HG02840 (cell line): ENCODE results near the gene FGD5.

Experiments
- ATAC-seq: cut with Tn5 transposase; IDR thresholded peaks from one replicate; pipeline ENCODE4 v1.9.1; 2021; ENCODE audit warnings: mild to moderate bottlenecking, moderate library complexity, moderate number of reproducible peaks; ENCODE audit not compliant: unreplicated experiment, low FRiP score

Gene FGD5

DNA sequence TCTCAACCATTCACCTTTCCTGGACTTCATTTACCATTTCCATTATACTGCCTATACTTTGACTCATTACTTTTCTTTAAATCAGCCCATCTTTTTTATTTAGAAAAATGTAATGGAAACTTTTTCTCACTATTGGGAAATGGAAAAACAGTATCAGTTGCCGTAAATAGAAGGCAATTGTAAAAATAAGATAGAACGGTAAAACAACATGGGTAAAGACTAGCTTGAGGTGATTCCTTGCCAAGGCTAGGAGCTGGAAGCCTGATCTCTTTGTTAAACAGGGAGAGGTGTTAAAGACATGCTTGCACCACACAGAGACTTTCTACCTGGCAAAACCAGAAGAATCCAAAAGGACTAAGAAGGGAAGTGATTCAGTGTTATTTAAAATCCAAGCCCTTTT lies 5.9 kb downstream of the FGD5 start:
- ATAC-seq, result no peak

- no peak for ATAC-seq
Measured at GRCh38 chr3:14826069-14826468, 7.3 kb downstream of the FGD5 start.

DNA sequence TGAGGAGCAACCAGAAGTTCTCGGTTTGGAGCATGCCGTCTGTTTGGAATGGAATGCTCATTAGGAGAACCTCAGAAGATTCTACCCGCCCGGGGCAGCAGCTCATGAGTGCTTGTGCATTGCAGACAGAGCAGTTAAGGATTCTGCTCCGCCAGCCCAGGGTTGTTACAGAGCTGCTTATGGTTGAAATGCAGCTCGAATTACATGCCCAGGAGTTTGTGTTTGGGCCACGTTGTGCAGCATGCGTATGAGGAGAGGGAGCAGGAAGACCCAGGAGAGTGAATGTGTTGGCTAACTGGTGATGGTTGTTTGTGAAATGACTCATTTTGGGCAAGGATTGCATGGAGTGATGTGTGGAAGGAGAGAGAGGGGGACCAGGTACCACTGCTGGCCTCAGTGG lies 9.0 kb downstream of the FGD5 start:
- ATAC-seq, result no peak

DNA sequence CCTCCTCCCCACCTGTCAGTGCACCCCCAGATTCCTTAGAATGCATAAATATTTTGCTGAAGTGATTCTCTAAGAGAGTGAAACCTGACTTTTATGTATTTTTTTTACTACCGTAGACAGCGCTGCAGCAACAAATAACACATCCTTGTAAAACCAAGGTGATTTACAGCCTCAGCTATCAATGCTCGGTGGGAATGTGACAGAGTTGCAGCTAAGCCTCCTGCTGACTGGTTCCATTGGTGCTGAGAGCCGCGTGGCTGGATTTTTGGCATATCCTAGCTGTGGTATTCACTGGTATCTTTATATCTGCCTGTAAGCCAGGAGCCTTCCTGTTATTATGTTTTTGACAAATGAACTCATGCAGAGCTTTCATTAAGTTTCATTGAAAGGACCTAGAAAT lies 11.0 kb downstream of the FGD5 start:
- ATAC-seq, result no peak

DNA sequence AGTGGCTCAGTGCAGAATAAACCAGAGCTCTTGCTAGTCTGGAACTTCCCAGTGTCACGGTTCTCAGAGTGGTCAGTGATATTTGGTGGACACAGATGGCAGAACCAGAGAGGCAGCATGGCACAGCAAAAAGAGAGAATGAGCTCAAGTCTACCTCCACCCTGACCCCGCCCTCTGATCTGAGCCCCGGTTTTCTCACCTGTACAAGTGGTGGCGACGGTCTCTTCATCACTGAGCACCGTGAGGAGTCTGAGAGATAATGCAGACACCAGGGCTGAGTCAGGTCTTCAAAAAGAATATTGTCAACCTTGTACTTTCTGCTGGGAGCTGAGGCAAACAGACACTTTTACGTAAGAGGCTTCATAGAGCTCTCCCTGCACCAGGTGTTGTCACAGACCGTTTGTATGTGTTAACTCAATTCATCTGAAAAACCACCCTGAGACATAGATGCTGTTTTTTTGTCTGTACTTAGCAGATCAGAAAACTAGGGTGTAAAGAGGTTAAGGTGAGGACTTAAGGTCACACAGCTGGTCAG lies 13.2 kb downstream of the FGD5 start:
- ATAC-seq, result no peak

GRCh38 chr3:14832975-14833722 lies 14.4 kb downstream of the FGD5 start:
- no peak for ATAC-seq

DNA sequence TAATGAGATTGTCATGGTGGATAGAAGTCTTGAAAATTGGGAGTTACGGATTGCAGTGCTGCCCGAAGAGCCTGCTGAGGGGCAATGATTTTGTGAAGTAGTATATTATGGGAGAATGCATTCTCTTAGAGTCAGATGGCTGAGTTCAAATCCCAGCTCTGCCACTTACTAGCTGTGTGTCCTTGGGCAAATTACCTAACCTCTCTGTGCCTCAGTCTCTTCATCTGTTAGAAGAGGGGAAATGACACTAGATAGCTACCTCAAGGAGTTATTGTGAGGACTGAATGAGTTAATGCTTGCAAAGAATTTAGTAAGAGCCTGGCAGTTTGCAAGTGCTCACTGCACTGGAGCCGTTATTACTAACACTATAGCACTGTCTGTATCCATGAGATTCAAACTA lies 15.4 kb downstream of the FGD5 start:
- ATAC-seq, result no peak

DNA sequence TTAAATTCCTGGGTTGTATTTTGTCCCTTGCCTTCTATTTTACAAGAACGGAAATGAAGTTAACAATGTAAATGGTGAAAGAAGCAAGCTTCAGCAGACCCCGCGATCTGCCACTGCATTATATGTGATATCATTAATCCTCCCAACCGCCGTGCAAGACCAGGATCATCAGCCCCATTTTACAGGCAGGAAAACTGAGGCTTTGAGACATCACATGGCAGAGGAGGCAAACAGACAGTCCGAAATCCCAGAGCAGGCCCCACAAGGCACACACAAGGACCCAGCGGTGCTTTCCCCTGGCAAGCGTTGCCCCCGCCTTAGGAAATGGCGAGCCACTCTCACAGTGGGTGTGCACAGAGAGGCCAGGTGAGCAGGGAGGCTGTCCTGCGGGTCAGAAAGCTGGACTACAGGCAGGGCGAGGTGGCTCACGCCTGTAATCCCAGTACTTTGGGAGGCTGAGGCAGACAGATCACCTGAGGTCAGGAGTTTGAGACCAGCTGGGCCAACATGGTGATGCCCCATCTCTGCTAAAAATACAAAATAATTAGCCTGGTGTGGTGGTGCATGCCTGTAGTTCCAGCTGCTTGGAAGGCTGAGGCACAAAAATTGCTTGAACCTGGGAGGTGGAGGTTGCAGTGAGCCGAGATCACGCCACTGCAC lies 16.2 kb downstream of the FGD5 start:
- ATAC-seq, result no peak

DNA sequence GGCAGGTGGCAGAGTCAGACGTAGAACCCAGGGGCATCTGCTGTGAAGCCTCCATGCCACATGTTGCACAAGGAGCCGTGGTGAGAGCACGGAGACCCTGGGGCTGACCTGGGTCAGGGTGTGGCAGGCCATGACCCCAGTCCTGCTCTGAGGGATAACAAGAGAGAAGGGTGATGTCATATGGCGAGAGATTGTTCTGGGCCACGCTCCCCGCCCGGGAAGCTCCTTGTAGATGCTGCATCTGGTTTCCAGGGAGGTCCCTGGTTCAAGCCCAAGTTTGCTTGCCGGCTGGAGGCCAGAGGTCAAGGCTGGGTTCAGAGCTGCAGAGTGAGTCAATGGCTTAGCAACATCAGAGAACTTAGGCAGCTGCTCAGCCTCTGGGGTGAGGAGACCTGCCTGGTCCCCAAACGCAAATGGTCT lies 17.3 kb downstream of the FGD5 start:
- ATAC-seq, result no peak

DNA sequence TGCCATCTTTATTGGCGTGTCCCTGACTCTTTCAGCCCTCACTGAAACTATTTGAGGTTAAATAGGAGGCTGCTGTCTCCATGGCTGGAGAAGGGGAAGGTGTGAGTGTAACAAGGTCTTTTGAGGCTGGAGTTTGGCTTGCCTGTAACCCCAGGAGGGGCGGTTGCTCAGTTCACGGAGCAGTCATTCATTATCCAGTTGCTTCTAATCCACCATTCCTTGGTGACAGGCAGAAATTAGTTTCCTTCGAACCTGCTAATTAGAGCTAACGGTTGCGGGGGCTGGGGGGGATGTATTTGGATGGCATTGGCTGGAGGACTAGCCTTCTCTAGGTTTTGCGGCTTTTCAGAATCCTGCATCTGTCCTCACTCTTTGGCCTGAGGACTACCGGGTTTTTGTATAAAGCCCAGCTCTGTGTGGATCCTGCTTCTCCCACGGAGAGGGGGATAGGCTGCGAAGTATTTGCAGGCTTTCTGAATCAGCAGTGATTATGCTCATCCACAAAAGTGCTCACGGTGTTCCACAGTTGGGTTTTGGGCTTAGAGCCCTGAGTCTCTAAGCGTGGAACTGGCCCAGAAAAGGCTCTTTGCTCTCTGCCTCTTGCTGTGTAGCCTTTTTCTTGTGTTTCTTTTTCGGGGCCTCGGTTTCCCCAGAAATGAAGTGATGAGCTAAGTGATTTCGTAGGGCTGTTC lies 18.6 kb downstream of the FGD5 start:
- no peak for ATAC-seq

DNA sequence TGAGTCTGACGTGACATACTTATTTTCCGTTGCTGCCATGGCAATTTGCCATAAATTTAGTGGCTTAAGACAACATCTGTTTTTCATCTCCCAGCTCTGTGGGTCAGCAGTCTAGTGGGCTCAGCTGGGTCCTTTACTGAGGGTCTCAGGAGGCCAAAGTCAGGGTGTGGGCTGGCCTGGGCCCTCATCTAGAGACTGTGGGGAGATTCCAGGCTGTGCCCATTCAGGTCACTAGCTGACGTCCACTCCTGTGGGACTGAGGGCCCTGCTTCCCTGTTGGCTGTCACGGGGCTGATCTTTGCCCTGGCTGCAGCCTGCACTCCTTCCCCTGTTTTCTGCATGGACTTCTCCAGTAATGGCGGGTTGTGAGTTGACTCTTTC lies 19.1 kb downstream of the FGD5 start:
- ATAC-seq, result no peak

- no peak for ATAC-seq
Measured at GRCh38 chr3:14839236-14839635, 20.5 kb downstream of the FGD5 start.

DNA sequence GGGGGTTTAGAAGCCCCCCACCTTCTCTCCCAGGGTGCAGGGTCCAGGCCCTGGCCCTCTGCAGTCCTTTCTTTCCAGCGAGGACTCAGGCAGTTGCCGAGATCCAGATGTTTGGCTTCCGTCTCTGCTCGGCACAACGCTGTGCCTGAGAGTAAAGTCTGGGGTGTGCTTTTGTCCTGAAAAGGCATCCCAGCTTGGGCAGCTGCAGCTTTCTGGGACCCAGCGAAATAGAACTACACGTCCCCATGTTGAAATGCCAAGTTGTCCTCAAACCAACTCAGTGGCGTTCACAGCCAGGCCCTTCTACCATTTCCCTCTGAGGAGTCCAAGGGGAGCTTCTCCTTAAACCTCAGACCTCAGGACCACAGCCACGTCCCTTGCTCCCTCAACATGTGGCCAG lies 23.1 kb downstream of the FGD5 start:
- ATAC-seq, result no peak

GRCh38 chr3:14842277-14842676 lies 23.5 kb downstream of the FGD5 start:
- ATAC-seq, result no peak

DNA sequence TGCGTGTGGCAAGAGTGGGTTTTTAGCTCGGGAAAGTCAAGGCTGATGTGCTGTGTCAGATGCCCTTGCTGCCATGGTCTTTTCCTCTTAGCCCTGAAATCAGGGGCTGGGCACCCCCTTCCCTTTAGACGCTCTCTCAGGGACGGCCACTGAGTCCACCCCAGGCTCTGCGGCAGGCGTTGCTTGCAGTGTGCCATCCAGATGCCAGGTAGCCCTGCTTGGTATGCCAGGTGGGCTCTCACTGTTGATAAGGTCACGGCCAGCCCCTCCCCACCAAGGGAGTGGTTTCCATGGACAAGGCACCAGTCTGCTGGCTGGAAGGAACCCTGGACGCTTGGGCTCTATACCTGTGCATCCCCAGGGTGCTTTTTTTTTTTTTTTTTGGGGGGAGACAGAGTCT lies 24.6 kb downstream of the FGD5 start:
- ATAC-seq, result no peak

GRCh38 chr3:14844386-14845170 lies 25.8 kb downstream of the FGD5 start:
- no peak for ATAC-seq

DNA sequence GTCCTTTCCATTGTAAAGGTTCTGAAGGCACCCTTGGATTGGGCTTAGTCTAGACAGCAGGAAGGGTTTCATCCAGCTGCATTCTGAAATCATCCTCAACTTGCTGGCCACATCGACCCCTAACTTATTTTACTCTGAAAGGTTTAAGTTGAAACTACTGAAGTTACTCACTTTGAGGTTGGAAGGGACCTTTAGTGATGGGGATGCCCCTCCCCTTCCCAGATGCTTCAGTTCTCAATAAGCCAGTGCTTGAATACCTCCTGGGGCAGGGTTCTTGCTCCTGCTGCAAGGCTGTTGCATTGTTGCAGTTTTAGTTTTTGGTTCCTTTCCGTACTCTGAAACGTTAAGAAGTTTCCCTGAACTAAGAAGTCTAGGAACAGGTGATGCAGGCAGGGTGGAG lies 26.4 kb downstream of the FGD5 start:
- no peak for ATAC-seq

- ATAC-seq, result no peak
Measured at GRCh38 chr3:14845826-14846225, 27.1 kb downstream of the FGD5 start.

DNA sequence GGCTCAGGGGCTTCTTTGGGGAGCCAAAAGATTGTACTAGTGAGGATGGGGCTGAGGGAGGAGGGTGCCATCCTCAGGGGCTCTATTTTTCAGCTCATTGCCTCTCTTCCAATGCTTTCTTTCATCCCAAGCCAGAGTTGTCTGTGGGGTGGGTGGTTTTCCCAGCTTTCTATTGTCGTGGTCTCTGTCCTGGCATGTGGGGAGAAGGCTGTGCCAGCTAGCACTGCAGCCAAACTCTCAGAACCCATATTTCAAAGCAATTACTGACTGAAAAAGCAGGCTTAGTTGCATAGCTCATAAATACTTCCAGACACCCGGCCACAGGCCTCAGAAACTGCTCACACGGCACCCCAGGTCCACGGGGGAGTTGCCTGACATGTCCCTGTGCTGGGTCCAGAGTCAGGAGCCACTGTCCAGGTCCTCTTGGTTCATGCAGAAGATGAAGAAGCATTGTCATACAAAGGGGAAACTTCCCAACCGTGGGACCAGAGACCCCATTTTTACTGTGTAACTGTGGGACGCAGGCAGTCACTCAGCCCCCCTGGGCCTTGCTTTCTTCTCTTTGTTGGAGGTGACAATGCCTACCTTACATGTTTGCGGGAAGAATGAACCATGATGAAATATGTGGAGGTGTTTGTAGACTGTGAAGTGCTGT lies 27.6 kb downstream of the FGD5 start:
- ATAC-seq, result no peak
